Fibroblast of pulmonary artery (primary cell): Measurements from ENCODE around the gene DLG4.

Experiments
- DNase-seq: peaks from one replicate; pipeline ENCODE4 v3.0.0-alpha.2; 2010; ENCODE audit warnings: low read depth
- H3K4me3 ChIP-seq: replicated peaks from 2 replicates; pipeline ENCODE4 v1.5.1; 2011; ENCODE audit warnings: low read depth, mild to moderate bottlenecking, control low read depth, low read length, moderate library complexity
- CTCF ChIP-seq: IDR thresholded peaks from 2 replicates; pipeline ENCODE4 v1.5.1; 2011; ENCODE audit warnings: mild to moderate bottlenecking, control low read depth, low read length, inconsistent platforms; ENCODE audit errors: missing control alignments

DLG4 gene

GRCh38 chr17:7204336-7204735 lies 15.3 kb downstream of the DLG4 start:
- peak overlapping the region; percentile 52 for H3K4me3 ChIP-seq
- no peak for DNase-seq
- TF ChIP-seq CTCF, result no peak

GRCh38 chr17:7203391-7203790 lies 16.2 kb downstream of the DLG4 start:
- no peak for TF ChIP-seq CTCF

GRCh38 chr17:7196651-7197401 lies 22.8 kb downstream of the DLG4 start:
- no peak for DNase-seq
- TF ChIP-seq CTCF, result no peak

More at GRCh38 chr17:7203391-7203790, 16.2 kb downstream of the DLG4 start:
- DNase-seq, result no peak
- no peak overlapping the region for H3K4me3 ChIP-seq

GRCh38 chr17:7195971-7196370 lies 23.7 kb downstream of the DLG4 start:
- TF ChIP-seq CTCF, result no peak
- H3K4me3 ChIP-seq, result no peak overlapping the region
- DNase-seq, result no peak

More at GRCh38 chr17:7196651-7197401, 22.8 kb downstream of the DLG4 start:
- no peak overlapping the region for H3K4me3 ChIP-seq

GRCh38 chr17:7192271-7192937 lies 27.2 kb downstream of the DLG4 start:
- DNase-seq, result no peak
- no peak overlapping the region for H3K4me3 ChIP-seq
- no peak for TF ChIP-seq CTCF

GRCh38 chr17:7191571-7192270 lies 27.9 kb downstream of the DLG4 start:
- no peak for DNase-seq
- no peak for TF ChIP-seq CTCF
- no peak overlapping the region for H3K4me3 ChIP-seq
